ENCODE results near the gene PDZD2. TPM values are rescaled to one million over a fixed set of nuclear protein-coding genes. Genes with fewer than 3 reads are reported as not detected.

The PDZD2 gene
- total and polyA plus RNA-seq, 11 donors: 28.3 to 116 (median 80.6) TPM

GRCh38 chr5:32160228-32160627, 521.3 kb downstream of the PDZD2 start:
- 85 to 96% (median 91%) methylated on average over 1 of the region's 1 CpG for WGBS, 4 donors
- no peak for TF ChIP-seq POLR2A (IDR thresholded peaks at IDR 0.05)
- TF ChIP-seq, protein P1, sequence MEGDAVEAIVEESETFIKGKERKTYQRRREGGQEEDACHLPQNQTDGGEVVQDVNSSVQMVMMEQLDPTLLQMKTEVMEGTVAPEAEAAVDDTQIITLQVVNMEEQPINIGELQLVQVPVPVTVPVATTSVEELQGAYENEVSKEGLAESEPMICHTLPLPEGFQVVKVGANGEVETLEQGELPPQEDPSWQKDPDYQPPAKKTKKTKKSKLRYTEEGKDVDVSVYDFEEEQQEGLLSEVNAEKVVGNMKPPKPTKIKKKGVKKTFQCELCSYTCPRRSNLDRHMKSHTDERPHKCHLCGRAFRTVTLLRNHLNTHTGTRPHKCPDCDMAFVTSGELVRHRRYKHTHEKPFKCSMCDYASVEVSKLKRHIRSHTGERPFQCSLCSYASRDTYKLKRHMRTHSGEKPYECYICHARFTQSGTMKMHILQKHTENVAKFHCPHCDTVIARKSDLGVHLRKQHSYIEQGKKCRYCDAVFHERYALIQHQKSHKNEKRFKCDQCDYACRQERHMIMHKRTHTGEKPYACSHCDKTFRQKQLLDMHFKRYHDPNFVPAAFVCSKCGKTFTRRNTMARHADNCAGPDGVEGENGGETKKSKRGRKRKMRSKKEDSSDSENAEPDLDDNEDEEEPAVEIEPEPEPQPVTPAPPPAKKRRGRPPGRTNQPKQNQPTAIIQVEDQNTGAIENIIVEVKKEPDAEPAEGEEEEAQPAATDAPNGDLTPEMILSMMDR (IDR thresholded peaks at IDR 0.05): no peak
- H3K27ac ChIP-seq: no peak overlapping the region

More at GRCh38 chr5:32160228-32160627, 521.3 kb downstream of the PDZD2 start:
- H3K4me1 ChIP-seq: peaks cover 8 to 67% (median 55%) of the 10 kb centered on the region in 12 donors
- peaks cover 0 to 1% (median 0%) of the 10 kb centered on the region in 9 donors for H3K36me3 ChIP-seq
- DNase-seq (no peak), ATAC-seq (no peak)
- intact Hi-C loops (cut with DNase I): no loop called here
- H3K4me3 ChIP-seq: no peak overlapping the region
- no peaks in the 10 kb centered on the region for H3K27me3 ChIP-seq
- H3K9me3 ChIP-seq: no peaks in the 10 kb centered on the region

Small RNA genes lying within 50 kb of the gene (microRNA-seq; reads per million reads assigned to microRNA genes)
- 0 reads per million in 4 donors for gene MIR4279

Other genes starting within 250 kb of the PDZD2 start
- 10 to 100 TPM; 19.3 to 55.6 (median 33.2) TPM for gene DROSHA, start 107.0 kb upstream of the PDZD2 start, total RNA-seq
- gene DROSHA, start 107.0 kb upstream of the PDZD2 start, polyA plus RNA-seq: 10 to 100 TPM; 25.5 to 37.3 TPM
- gene C5orf22, start 106.8 kb upstream of the PDZD2 start, total RNA-seq: 10 to 100 TPM; 19.4 to 28.9 (median 25.8) TPM
- gene C5orf22, start 106.8 kb upstream of the PDZD2 start, polyA plus RNA-seq: 10 to 100 TPM in 1 of 2 donors, 1 to 10 TPM in 1; 8.5 to 22.1 TPM

Measured in heart left ventricle (tissue), 16 donors.